IMR-90 (cell line): ENCODE results near the gene DCLRE1A. TPM values are rescaled to one million over a fixed set of nuclear protein-coding genes. Genes with fewer than 3 reads are reported as not detected.
A peak's percentile ranks its signal among the peaks of the same experiment; 100 is the strongest.

Experiments
- ATAC-seq: fragments of 200-7000 bp; cut with Tn5 transposase; 2 replicates; pipeline ENCODE4 v1.9.1; 2020; ENCODE audit warnings: low read depth, mild to moderate bottlenecking, moderate library complexity
- BruUV-seq: library from RNA; stranded (reverse); fragments of 400-500 nt; replicated peaks from 2 replicates; lab custom pipeline; 2021; lab: Mats Ljungman, UMichigan
- CTCF ChIA-PET: fragments of 300-600 bp; formaldehyde crosslinking; extraction: SDS; loops from one replicate; lab custom pipeline; 2021; ENCODE audit warnings: antibody characterized with exemption; lab: Yijun Ruan, JAX
- POLR2A ChIA-PET: fragments of 300-600 bp; sonication (Branson Sonifier 250); formaldehyde crosslinking; loops from one replicate; lab custom pipeline; 2022; ENCODE audit warnings: antibody characterized with exemption; ENCODE audit not compliant: unreplicated experiment; lab: Charles Lee
- DNase-seq: peaks from one replicate; pipeline ENCODE4 v3.0.0; 2013
- H2AFZ ChIP-seq: replicated peaks from 2 replicates; pipeline ENCODE3; 2013; ENCODE audit warnings: low read length, mild to moderate bottlenecking; ENCODE audit not compliant: poor library complexity
- H2AK5ac ChIP-seq: 2 replicates; pipeline ENCODE4 v1.6.1; 2013; ENCODE audit warnings: low read depth, low read length, inconsistent platforms
- H2AK9ac ChIP-seq: replicated peaks from 2 replicates; pipeline ENCODE3; 2013; ENCODE audit warnings: mild to moderate bottlenecking, low read depth, low read length, moderate library complexity; ENCODE audit not compliant: poor library complexity
- H2BK120ac ChIP-seq: 2 replicates; pipeline ENCODE4 v1.6.1; 2013; ENCODE audit warnings: low read depth, low read length, inconsistent platforms
- H2BK15ac ChIP-seq: 3 replicates; pipeline ENCODE4 v1.6.1; 2013; ENCODE audit warnings: low read depth, low read length, inconsistent platforms
- H2BK20ac ChIP-seq: 2 replicates; pipeline ENCODE4 v1.6.1; 2013; ENCODE audit warnings: low read depth, mild to moderate bottlenecking, inconsistent platforms, low read length, moderate library complexity
- H2BK5ac ChIP-seq: 2 replicates; pipeline ENCODE4 v1.6.1; 2013; ENCODE audit warnings: mild to moderate bottlenecking, low read depth, low read length, inconsistent platforms; ENCODE audit not compliant: poor library complexity, severe bottlenecking
- H3K14ac ChIP-seq: replicated peaks from 2 replicates; pipeline ENCODE4 v1.6.1; 2013; ENCODE audit warnings: low read depth, low read length, inconsistent platforms
- H3K18ac ChIP-seq: 2 replicates; pipeline ENCODE4 v1.6.1; 2013; ENCODE audit warnings: low read depth, low read length, control low read depth
- H3K23ac ChIP-seq: 2 replicates; pipeline ENCODE4 v1.6.1; 2013; ENCODE audit warnings: low read depth, low read length, inconsistent platforms
- H3K27ac ChIP-seq: 2 replicates; pipeline ENCODE4 v1.5.1; 2013; ENCODE audit warnings: mild to moderate bottlenecking, control low read depth, low read length; ENCODE audit not compliant: insufficient read depth
- H3K27me3 ChIP-seq: 2 replicates; pipeline ENCODE4 v1.6.1; 2013; ENCODE audit warnings: low read length; ENCODE audit not compliant: control insufficient read depth, insufficient read depth
- H3K36me3 ChIP-seq: 2 replicates; pipeline ENCODE4 v1.6.1; 2013; ENCODE audit warnings: low read length, mixed read lengths; ENCODE audit not compliant: control insufficient read depth, insufficient read depth
- H3K4ac ChIP-seq: 2 replicates; pipeline ENCODE4 v1.6.1; 2013; ENCODE audit warnings: low read depth, low read length, inconsistent platforms
- H3K4me1 ChIP-seq: 2 replicates; pipeline ENCODE4 v1.6.1; 2013; ENCODE audit warnings: low read length, mixed read lengths; ENCODE audit not compliant: control insufficient read depth, insufficient read depth
- H3K4me2 ChIP-seq: 2 replicates; pipeline ENCODE4 v1.6.1; 2013; ENCODE audit warnings: low read depth, mild to moderate bottlenecking, control low read depth, low read length, moderate library complexity
- H3K4me3 ChIP-seq: 2 replicates; pipeline ENCODE4 v1.5.1; 2013; ENCODE audit warnings: low read depth, mild to moderate bottlenecking, control low read depth, low read length, moderate library complexity; ENCODE audit not compliant: insufficient read depth
- H3K56ac ChIP-seq: 2 replicates; pipeline ENCODE4 v1.6.1; 2013; ENCODE audit warnings: low read length, inconsistent platforms; ENCODE audit not compliant: insufficient read depth; ENCODE audit errors: extremely low read depth
- H3K79me1 ChIP-seq, 2 experiments: 2 replicates each; pipeline ENCODE4 v1.6.1; 2013; ENCODE audit warnings: low read length in 2 of 2, inconsistent platforms in 1 of 2, low read depth in 1 of 2
- H3K9ac ChIP-seq: 2 replicates; pipeline ENCODE4 v1.6.1; 2013; ENCODE audit warnings: low read depth, low read length, control low read depth
- H3K9me1 ChIP-seq: 2 replicates; pipeline ENCODE4 v1.6.1; 2013; ENCODE audit warnings: low read length, inconsistent platforms; ENCODE audit not compliant: insufficient read depth
- H3K9me3 ChIP-seq: 2 replicates; pipeline ENCODE4 v1.6.1; 2013; ENCODE audit warnings: low read length; ENCODE audit not compliant: control insufficient read depth, insufficient read depth
- H4K20me1 ChIP-seq: 2 replicates; pipeline ENCODE4 v1.6.1; 2013; ENCODE audit warnings: low read length, inconsistent platforms; ENCODE audit not compliant: insufficient read depth
- H4K5ac ChIP-seq: 2 replicates; pipeline ENCODE4 v1.6.1; 2013; ENCODE audit warnings: mild to moderate bottlenecking, low read depth, low read length, control low read depth
- H4K8ac ChIP-seq, 2 experiments: 2 replicates each; pipeline ENCODE4 v1.6.1; 2013; ENCODE audit warnings: low read depth in 2 of 2, low read length in 2 of 2, control low read depth in 1 of 2, inconsistent platforms in 1 of 2
- H4K91ac ChIP-seq: 2 replicates; pipeline ENCODE4 v1.6.1; 2013; ENCODE audit warnings: low read depth, low read length, inconsistent platforms; ENCODE audit not compliant: insufficient read depth
- BHLHE40 ChIP-seq: fragments of 150-350 bp; IDR thresholded peaks from 2 replicates; pipeline ENCODE4 v1.6.1; 2016; ENCODE audit warnings: mild to moderate bottlenecking, low read depth, low read length
- CHD1 ChIP-seq: IDR thresholded peaks from 2 replicates; pipeline ENCODE4 v1.6.1; 2012; ENCODE audit warnings: low read depth, low read length, improper control_type of control experiment
- CTCF ChIP-seq: conservative IDR thresholded peaks from 2 replicates; pipeline ENCODE4 v1.5.1; 2012; ENCODE audit warnings: mild to moderate bottlenecking, low read depth, low read length, improper control_type of control experiment
- ELK1 ChIP-seq: fragments of 150-350 bp; IDR thresholded peaks from 2 replicates; pipeline ENCODE4 v1.6.1; 2016; ENCODE audit warnings: low read depth, mild to moderate bottlenecking, low read length, moderate library complexity, borderline replicate concordance
- FOS ChIP-seq: fragments of 150-350 bp; IDR thresholded peaks from 2 replicates; pipeline ENCODE4 v1.6.1; 2016; ENCODE audit warnings: low read depth, low read length
- RAD21 ChIP-seq: IDR thresholded peaks from 2 replicates; pipeline ENCODE4 v1.6.1; 2012; ENCODE audit warnings: low read length, improper control_type of control experiment
- USF2 ChIP-seq: fragments of 150-350 bp; IDR thresholded peaks from 2 replicates; pipeline ENCODE4 v1.6.1; 2017; ENCODE audit warnings: mild to moderate bottlenecking, antibody characterized with exemption, low read length, low read depth
- WGBS, 2 experiments: methylation state at CpG; one replicate each; pipeline versions ENCODE4 v1.1.5 to v1.1.7; 2013; ENCODE audit warnings: missing lambda C conversion rate in 2 of 2; ENCODE audit not compliant: insufficient read length in 1 of 2; ENCODE audit errors: extremely low coverage in 2 of 2; 5-methylcytosine and 5-hydroxymethylcytosine counted together
- dilution Hi-C: fragments of 300-500 bp; cut with HindIII; formaldehyde crosslinking; loops from one replicate; pipeline ENCODE4 v1.14.3; 2018; ENCODE audit warnings: low sequenced_read_pairs; ENCODE audit not compliant: unreplicated experiment
- in situ Hi-C: fragments of 300-500 bp; cut with MboI; formaldehyde crosslinking; loops from 3 replicates; pipeline ENCODE4 v1.14.3; 2019; ENCODE audit warnings: low sequenced_read_pairs, inconsistent platforms, mixed read lengths
- intact Hi-C: fragments of 100-400 bp; cut with micrococcal nuclease; formaldehyde crosslinking; loops from 2 replicates; pipeline ENCODE4 v1.10.0; 2022
- polyA plus RNA-seq, 3 experiments: library from polyadenylated mRNA; depleted of rRNA; stranded (reverse); fragments of >200 nt; gene quantifications; 2 replicates each; pipeline ENCODE4 v1.2.3, GENCODE V29; 2012; ENCODE audit warnings: low replicate concordance in 1 of 3
- total RNA-seq: library from RNA; depleted of rRNA; stranded (reverse); fragments of >200 nt; gene quantifications from 2 replicates; pipeline ENCODE4 v1.2.3, GENCODE V29; 2012

DCLRE1A gene
- total and polyA plus RNA-seq, 2 of the 4 experiments (the other 2 are of a cell fraction): 3.1 to 6.3 TPM

- DNase-seq (peak; percentile 2), ATAC-seq (no peak; the same call in 1 of the 2 replicates)
- Histone ChIP-seq H3K9ac (no peak overlapping the region), H3K27me3 (peaks cover 16% of the 10 kb centered on the region), H3K36me3 (no peaks in the 10 kb centered on the region), H2AK5ac (no peak overlapping the region), H3K79me1 (no peaks in the 10 kb centered on the region), H3K18ac (no peak overlapping the region), H2AFZ (no peak overlapping the region), H2BK120ac (no peak overlapping the region), H2AK9ac (no peak overlapping the region), H4K5ac (no peak overlapping the region), H3K9me1 (no peaks in the 10 kb centered on the region), H3K27ac (no peak overlapping the region), H3K14ac (no peak overlapping the region), H3K4me1 (no peaks in the 10 kb centered on the region; the same call in 1 of the 2 replicates), H4K91ac (no peak overlapping the region), H3K4ac (no peak overlapping the region), H3K4me2 (no peak overlapping the region), H3K23ac (no peak overlapping the region), H4K8ac (no peak overlapping the region), H3K9me3 (peaks cover 2% of the 10 kb centered on the region; the same call in 1 of the 2 replicates), H4K20me1 (no peaks in the 10 kb centered on the region), H3K4me3 (no peak overlapping the region), H3K56ac (no peak overlapping the region), H2BK15ac (no peak overlapping the region), H2BK20ac (no peak overlapping the region), H2BK5ac (no peak overlapping the region)
- 83% methylated on average over 1 of the region's 4 CpGs; no CpG with 5 or more reads in 1 of the 2 experiments for WGBS, 2 experiments
- TF ChIP-seq FOS (no peak), CHD1 (no peak), RAD21 (no peak), BHLHE40 (no peak), CTCF (no peak), USF2 (no peak), ELK1 (no peak)
- dilution Hi-C loops (no loop called here), in situ Hi-C loops (no loop called here), intact Hi-C loops (loop anchor here (10.0 kb wide), 1 partner anchor 1322 kb away; no protein-coding TSS in a partner anchor)
- ChIA-PET POLR2A (no interaction called here), CTCF (interaction anchor here (0.6 to 1.8 kb wide), 3 partner anchors 55 to 304 kb away, joined by 3 to 7 read pairs (median 3); no protein-coding TSS in a partner anchor)
- no TSS peak for BruUV-seq
Observed at GRCh38 chr10:113802997-113803396, 50.9 kb downstream of the DCLRE1A start.
